ENCODE data around the gene FASLG.

The FASLG gene

DNA sequence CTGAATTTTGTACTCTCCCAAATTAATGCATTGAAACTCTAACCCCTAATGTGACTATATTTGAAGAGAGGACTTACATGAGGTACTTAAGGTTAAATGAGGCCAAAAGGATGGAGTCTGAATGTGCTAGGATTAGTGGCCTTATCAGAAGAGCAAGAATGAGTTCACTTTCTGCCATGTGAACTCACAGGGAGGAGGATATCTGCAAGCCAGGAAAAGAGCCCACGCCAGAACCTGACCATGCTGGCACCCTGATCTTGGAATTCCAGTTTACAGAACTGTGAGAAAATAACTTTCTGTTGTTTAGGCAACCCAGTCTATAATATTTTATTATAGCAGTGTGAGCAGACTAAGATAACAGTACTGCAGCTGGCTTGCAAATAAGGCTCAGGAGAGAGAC is 12.2 kb upstream of the FASLG start:
- no peak for DNase-seq (ENCODE audit: low read depth in 2 of 2)

DNA sequence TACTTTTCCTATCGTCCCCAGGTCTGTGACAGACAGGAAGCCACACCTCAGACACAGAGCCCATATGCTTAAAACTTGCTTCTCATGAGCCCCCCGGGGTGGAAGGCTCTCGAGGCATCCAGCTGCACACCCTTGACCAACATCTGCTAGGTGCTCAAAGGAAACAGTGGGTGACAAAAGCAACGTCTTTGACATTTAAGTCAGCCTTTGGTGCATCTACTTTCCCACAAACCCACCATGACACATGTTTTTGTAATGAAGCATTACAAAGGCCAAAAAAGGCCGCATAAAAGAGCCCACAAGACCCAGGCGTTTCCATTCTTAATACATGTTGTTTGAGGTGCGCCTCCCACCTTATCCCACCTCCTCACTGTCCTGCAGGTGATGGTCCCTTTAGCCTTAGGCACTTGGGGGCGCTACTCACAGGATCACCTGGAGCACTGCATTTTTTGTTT is 11.8 kb upstream of the FASLG start:
- no peak for DNase-seq (ENCODE audit: low read depth in 2 of 2)

DNA sequence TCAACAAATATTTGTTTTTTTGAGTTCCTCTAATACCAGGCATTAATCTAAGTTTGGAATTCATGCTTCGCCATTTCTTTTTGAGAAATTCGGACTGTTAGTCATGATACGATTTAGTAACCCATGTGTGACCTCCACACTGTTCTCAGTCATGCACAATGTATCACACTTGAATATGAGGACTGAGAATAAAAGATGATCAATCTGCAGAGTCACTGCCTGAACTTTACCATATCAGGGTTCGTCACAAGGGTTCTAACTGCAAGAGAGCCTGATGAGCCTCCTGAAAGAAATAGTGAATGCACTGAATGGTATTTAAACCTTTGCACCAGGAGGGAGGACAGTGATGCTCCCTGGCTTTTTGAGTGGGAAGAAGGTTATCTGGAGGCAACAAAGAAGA is 10.9 kb upstream of the FASLG start:
- no peak for DNase-seq (ENCODE audit: low read depth in 2 of 2)

DNA sequence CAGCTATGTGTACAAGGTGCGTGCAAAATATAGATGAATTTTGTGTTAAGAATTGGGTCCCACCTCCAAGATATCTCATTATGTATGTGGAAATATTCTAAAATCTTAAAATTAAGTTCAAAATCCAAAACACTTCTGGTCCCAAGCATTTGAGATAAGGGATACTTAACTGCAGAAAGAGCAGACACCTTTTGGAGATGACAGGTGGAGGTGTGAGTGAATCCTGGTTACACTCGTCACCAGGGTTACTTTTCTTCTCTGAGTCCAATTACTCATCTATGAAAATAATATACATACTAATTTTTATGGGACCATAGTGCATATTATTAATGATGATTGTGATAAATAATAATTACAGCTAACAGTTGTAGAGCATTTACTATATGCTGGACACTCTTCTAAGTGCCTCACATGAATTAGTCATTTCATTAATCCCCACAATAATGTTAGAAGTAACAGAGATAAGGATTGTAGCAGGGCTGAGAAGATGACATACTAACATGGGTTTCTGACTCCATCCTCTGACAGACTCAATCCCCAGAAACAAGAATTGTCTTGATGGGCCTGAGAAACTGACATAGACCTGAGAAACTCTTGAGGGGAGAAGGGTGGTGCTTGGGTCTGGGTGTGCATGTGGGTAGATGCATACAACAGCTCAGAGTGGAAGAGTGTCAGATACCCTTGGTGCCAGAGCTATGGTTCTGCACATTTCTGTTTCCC is 8.3 kb upstream of the FASLG start:
- DNase-seq (ENCODE audit: low read depth in 2 of 2) = no peak

DNA sequence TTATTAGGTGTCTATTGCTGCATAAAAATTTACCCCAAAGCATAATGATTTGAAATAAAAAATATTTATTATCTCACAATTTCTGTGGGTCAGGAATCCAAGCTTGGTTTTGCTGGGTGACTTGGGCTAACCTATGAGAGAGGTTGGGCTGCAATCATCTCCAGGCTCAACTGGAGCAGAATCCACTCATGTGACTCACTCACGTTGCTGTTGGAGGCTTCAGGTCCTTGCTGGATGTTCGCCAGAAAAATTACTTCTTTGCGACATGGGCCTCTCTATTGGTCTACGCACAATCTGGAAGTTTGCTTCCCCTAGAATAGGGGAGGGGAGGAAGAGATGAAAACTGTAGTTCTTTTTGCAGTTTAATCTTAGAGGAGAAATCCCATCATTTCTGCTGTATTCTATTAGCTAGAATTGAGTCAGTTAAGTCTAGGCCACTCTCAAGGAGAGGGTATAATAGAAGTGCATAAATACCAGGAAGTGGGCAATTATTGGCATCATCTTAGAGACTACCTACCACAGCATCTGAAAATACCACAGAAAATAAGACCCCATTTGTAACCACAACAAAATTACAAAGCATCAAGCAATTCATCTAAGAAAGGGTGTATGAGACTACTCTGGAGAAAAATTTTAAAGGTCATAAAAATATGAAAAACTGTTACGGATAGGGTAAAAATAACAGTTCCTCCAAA is 5.7 kb upstream of the FASLG start:
- no peak for DNase-seq (ENCODE audit: low read depth in 2 of 2)

DNA sequence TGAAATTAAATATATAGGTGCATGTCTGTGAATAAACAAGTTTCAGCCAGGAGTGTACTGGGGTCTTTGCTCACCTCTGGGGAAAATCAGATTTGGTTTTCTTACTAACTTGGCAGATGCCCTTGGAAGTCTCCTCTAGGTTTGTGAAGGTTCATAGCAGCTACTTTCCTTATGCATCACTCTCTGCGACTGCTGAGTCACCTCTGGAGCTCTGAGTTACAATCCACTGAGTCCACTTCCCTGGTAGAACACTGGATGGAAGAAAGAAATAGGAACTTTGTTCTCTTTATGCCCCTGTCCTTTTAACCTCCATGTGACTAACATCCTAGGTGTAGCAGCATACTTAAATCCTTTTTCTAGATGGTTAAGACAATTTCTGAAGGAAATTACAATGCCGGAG is 4.4 kb upstream of the FASLG start:
- DNase-seq (ENCODE audit: low read depth in 2 of 2) = no peak

DNA sequence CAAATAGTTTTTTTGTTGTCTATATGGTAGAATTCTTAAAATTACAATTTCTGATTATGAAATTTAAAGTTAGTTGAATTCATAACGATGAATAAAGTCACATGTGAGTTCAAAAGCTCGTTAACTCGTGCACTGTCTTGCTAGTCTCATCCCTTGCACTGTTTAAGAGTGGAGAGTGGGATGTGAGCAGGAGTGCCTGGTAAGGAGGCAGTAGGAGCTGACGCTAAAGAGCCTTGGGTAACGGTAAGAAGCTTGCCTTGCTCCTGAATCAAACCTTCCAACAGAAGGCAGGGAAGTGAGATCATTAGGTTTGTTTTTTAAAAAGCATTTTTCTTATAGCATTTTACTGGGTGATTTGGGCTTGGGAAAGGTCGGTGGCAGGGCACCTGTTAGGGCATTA is 2.3 kb upstream of the FASLG start:
- no peak for DNase-seq (ENCODE audit: low read depth in 2 of 2)

GRCh38 chr1:172657586-172657985 is 1.3 kb upstream of the FASLG start:
- no peak for DNase-seq (ENCODE audit: low read depth in 2 of 2)

DNA sequence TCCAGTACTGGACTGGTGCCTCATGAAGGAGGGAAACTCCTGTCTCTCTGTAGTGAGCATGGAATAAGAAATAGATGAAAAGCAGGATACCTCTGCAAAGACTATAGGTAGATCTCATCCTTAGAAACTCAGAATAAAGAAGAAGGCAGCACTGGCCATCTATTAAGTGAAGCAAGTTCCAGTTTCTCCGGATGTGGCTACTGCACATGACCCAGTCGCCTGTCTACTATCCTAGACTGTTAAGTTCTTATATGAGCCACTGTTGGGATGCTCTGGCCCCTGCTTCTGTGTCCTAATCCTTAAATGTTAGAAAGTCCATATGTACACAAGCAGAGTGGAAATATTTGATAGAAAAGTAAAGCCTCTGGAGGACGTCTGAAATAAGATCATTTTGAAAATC is 2.2 kb downstream of the FASLG start:
- DNase-seq (ENCODE audit: low read depth in 2 of 2) = no peak

DNA sequence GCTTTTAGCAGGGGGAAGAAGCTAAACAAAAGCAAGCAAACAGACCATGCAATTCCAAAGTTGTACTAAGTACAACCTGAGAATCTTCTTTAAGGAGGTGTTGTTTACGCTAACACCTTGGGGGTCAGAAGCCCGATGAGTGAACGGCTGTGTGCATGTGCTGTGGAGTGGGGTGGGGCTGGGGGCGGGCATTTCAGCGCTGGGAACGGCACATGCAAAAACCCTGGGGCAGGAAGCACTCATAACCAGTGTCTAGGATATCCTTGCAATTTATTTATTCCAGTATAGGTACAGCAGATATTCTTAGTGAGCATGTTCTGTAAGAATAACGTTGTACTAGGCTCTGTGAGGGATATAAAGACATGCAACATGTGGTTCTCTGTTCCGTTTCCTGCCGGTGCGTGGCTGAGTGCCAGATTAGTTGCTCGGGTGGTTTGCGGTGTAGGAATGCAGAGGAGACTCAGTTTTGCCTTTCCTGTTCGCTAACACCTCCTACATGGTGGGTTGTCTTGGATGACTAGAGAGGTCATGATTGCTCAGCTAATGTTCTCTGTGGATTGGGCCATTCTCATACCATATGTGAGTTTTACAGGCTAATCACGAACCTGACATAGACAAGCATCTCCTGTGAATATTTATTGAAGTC is 3.7 kb downstream of the FASLG start:
- DNase-seq (ENCODE audit: low read depth in 2 of 2) = peak; percentile 78

- no peak for DNase-seq (ENCODE audit: low read depth in 2 of 2)
Observed at GRCh38 chr1:172663732-172664131, 4.8 kb downstream of the FASLG start.

DNA sequence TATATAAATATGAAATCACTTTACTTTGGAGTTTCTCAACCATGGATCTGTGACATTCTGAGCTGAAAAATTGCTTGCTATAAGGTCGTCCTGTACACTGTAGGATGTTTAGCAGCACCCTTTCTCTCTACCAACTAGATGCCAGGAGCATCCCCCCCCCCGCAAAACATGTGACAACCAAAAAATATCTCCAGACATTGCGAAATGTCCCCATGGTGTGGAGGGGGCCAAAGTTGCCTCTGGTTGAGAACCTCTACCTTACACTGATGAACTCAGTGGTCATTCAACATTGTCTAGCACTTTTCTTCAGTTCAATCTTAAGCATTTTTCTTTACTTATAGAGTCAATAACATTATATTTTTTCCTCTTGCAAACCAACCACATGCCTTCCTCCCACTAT is 9.2 kb downstream of the FASLG start:
- no peak for DNase-seq (ENCODE audit: low read depth in 2 of 2)

DNA sequence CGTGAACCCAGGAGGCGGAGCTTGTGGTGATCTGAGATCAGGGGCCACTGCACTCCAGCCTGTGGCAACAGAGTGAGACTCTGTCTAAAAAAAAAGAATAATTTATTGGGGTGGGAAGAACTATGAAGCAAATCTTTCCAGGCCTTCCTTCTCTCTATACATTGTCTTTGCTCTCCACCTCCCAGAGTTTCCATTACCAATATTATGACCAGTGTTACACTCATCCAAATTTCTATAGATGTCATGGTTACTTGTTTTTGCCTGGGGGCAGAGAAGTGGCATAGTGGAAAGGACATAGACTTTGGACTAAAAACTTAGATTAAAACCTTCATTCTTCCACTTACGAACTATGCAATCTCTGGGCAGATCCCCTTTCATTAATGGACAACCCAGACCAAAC is 10.1 kb downstream of the FASLG start:
- DNase-seq (ENCODE audit: low read depth in 2 of 2) = no peak

- no peak for DNase-seq (ENCODE audit: low read depth in 2 of 2)
Observed at GRCh38 chr1:172670316-172670715, 11.4 kb downstream of the FASLG start.

DNA sequence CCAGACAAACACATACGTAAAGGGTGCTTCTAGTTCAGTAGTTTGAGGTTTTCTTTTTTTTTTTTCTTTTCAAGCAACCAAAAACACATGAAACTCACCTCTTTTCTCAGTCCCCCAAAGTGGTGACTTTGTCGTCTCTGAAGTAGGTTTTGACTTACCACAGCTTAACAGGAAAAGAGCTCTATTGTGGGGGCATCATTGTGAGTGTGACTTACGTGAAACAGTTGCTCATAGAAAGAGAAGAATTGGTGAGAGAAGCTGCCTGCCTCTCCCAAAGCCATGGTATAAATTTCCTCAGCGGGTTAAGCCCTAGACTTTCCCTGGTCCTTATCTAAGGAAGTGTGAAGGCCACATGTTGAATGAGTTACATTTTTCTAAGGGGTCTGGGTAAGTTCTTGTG is 11.9 kb downstream of the FASLG start:
- no peak for DNase-seq (ENCODE audit: low read depth in 2 of 2)

DNA sequence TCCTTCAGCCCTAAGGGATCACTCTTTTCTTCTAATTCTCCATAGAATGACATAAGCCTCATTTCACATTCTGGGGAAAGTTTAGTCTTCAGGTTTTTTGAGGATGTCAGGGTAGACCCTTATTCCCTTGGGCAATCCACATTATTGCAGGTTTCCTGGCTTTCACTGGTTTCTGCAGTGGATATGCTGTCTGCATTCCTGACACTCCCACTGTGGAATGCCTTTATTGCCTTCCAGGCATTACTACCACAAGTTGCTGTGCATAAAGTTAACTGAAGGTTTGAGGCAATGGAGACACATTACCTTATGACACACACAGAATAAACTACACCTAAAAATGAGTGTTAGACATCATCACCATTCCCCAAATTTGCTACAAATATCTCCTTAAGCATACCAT is 12.7 kb downstream of the FASLG start:
- no peak for DNase-seq (ENCODE audit: low read depth in 2 of 2)

DNA sequence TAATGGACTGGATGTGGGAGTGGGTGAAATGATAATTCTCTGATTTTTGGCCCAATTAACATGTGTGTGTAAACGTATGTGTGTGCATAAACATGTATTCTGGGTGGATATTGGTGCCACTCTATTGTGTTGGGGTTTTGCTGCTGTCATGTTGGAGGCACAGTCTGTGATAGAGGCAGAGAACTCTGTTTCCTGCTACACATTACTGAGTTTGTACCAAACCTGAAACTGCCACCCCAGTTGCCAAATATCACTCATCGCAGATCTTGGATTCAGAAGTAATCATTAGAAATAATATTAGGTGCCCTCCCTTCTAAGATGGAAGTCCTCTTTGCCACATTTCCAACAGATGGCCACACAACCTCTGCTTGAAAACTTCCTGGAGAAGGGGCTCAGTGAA is 13.8 kb downstream of the FASLG start:
- DNase-seq (ENCODE audit: low read depth in 2 of 2) = no peak

- no peak for DNase-seq (ENCODE audit: low read depth in 2 of 2)
Observed at GRCh38 chr1:172673761-172674160, 14.9 kb downstream of the FASLG start.

DNA sequence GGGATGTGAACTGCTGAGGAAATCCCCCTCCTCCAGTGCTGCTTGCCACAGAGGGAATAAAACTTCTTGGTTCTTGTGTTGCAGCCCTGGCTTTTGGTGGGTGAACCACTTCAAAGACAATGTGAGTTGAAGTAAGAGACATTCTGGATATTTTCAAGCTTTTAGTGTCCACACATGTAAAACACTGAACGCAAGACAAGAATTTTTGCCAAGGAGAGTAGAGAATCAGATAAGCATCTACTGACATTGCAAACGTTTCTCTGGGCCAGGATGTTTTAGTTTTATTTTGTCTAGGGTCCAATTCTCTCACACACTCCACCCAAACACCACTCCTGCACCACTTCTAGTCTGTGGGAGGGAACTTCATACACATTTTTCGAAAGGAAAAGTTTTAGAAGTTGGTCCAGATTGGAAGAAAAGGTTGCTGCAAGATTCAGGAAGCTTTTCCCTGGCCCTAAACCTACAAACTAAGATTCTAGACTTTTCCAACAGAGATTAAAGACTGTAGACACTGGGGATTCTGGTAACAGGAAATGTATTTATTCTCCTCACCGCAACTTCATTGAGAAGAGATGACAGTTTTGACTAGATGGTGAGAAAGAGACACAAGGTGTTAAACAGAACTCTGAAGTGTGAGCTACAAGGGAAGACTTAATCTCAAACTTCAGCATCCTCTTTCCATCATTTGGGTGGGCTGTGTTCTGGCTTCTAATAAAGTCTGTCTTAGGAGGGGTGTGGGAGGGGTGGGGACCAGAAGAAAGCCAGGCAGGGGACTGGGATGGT is 16.1 kb downstream of the FASLG start:
- no peak for DNase-seq (ENCODE audit: low read depth in 2 of 2)

- DNase-seq (ENCODE audit: low read depth in 2 of 2) = no peak
Observed at GRCh38 chr1:172679000-172679772, 20.3 kb downstream of the FASLG start.

DNA sequence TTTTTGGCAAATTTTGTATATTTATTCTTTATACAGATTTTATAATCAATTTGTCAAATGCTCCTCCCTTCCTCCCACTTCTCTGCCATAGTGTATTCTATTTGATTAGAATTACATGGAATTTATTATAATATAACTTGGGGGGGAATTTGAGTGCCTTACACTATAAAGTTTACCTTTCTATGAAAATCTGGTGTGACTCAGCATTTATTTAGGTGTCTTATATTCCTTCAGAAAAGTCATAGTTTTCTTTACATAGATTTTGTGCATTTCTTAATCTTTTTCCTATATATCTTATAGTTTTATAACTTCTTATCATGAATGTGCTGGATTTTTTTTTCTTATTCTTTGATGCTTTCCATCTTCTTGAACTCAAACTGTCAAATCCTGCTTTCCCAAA is 21.3 kb downstream of the FASLG start:
- no peak for DNase-seq (ENCODE audit: low read depth in 2 of 2)
